ENCODE results near the gene ATG7. TPM values are rescaled to one million over a fixed set of nuclear protein-coding genes. Genes with fewer than 3 reads are reported as not detected.

Gene ATG7, protein sequence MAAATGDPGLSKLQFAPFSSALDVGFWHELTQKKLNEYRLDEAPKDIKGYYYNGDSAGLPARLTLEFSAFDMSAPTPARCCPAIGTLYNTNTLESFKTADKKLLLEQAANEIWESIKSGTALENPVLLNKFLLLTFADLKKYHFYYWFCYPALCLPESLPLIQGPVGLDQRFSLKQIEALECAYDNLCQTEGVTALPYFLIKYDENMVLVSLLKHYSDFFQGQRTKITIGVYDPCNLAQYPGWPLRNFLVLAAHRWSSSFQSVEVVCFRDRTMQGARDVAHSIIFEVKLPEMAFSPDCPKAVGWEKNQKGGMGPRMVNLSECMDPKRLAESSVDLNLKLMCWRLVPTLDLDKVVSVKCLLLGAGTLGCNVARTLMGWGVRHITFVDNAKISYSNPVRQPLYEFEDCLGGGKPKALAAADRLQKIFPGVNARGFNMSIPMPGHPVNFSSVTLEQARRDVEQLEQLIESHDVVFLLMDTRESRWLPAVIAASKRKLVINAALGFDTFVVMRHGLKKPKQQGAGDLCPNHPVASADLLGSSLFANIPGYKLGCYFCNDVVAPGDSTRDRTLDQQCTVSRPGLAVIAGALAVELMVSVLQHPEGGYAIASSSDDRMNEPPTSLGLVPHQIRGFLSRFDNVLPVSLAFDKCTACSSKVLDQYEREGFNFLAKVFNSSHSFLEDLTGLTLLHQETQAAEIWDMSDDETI
- total RNA-seq = 44.1 and 60.4 TPM in 2 replicates

DNA sequence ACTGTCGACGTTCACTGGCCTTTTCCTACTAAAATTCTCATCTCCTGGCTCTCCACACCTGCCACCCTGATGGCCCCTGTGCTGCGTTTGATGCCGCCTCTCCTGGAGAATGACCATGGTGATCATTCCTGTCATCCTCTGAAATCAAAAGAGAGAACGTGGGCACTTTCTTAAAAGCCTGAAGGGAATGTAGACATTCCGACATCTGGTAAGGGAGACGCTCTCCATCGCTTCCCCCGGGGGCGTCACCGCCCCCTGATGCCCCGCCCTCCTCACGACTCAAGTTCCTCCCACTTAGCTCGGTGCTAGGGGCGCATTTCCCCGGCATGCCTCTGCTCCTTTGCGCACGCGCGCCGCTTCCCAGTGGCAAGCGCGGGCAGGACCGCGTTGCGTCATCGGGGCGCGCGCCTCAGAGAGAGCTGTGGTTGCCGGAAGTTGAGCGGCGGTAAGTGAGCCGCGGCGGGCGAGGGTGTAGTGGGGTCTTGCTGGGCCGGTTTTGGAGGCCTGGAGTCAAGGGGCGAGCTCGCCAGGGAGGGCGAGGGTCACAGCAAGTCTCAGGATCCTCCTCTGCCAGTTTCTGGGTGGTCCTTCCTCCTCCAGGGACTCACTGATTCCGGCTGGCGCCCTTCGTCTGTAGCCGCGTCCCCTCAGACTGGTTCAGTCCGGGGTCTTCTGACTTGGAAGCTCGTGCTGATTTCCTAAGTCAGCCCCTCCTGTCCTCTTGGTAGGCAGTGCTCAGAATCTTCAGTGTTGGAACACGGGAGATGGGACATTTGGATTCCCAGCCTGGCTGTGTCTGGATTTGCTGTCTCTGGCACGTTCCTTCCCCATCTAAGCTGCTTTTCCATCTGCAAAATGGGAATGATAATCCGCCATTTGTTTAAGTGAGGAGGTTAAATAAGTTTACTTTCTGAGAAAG, at the start of gene ATG7:
Gene ATG7 (plus strand): TSS at position 412 of the 919 bp plus-strand sequence. CDS start 26,299 bp downstream, outside the sequence.

Other genes with a start within 250 kb of the ATG7 start
- gene HRH1, start 117.9 kb upstream of the ATG7 start, total RNA-seq = 21.6 and 44.0 TPM in 2 replicates

Data from smooth muscle cell of the pulmonary artery (primary cell).